ENCODE measurements around the gene NSD2.
"Not testable (repeated sequence)": the region's sequence is repeated elsewhere in the genome, so short reads cannot be mapped to it uniquely, and the experiment has no call there.

The NSD2 gene

GRCh38 chr4:1833307-1834046 lies 37.7 kb upstream of the NSD2 start:
- ChIA-PET CTCF (no interaction called here), POLR2A (no interaction called here)
- TF ChIP-seq SP1 (IDR thresholded peaks at IDR 0.05): no peak
- TF ChIP-seq LEF1 (IDR thresholded peaks at IDR 0.05; ENCODE audit: borderline replicate concordance): no peak
- no peak for TF ChIP-seq HDGF (IDR thresholded peaks at IDR 0.05; ENCODE audit: borderline replicate concordance)
- no peak for TF ChIP-seq TARDBP (IDR thresholded peaks at IDR 0.05)
- no peak for TF ChIP-seq L3MBTL2 (conservative IDR thresholded peaks at IDR 0.05)
- TF ChIP-seq FOXA1 (IDR thresholded peaks at IDR 0.05): no peak
- no peak for TF ChIP-seq CTBP1 (IDR thresholded peaks at IDR 0.05; ENCODE audit: borderline replicate concordance)
- no peak for TF ChIP-seq ZNF384 (IDR thresholded peaks at IDR 0.05)
- no peak for TF ChIP-seq NFRKB (IDR thresholded peaks at IDR 0.05)
- TF ChIP-seq BHLHE40 (IDR thresholded peaks at IDR 0.05; ENCODE audit: borderline replicate concordance): no peak
- TF ChIP-seq, protein P1, sequence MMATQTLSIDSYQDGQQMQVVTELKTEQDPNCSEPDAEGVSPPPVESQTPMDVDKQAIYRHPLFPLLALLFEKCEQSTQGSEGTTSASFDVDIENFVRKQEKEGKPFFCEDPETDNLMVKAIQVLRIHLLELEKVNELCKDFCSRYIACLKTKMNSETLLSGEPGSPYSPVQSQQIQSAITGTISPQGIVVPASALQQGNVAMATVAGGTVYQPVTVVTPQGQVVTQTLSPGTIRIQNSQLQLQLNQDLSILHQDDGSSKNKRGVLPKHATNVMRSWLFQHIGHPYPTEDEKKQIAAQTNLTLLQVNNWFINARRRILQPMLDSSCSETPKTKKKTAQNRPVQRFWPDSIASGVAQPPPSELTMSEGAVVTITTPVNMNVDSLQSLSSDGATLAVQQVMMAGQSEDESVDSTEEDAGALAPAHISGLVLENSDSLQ (IDR thresholded peaks at IDR 0.05): no peak
- no peak for TF ChIP-seq ELF4 (IDR thresholded peaks at IDR 0.05)
- TF ChIP-seq ARNT (IDR thresholded peaks at IDR 0.05): no peak
- no peak for TF ChIP-seq SUZ12 (IDR thresholded peaks at IDR 0.05)
- TF ChIP-seq FOXM1 (IDR thresholded peaks at IDR 0.05; ENCODE audit: borderline replicate concordance): no peak
- TF ChIP-seq FOXK2 (IDR thresholded peaks at IDR 0.05): no peak
- no peak for DNase-seq (ENCODE audit: extremely low spot score)

DNA sequence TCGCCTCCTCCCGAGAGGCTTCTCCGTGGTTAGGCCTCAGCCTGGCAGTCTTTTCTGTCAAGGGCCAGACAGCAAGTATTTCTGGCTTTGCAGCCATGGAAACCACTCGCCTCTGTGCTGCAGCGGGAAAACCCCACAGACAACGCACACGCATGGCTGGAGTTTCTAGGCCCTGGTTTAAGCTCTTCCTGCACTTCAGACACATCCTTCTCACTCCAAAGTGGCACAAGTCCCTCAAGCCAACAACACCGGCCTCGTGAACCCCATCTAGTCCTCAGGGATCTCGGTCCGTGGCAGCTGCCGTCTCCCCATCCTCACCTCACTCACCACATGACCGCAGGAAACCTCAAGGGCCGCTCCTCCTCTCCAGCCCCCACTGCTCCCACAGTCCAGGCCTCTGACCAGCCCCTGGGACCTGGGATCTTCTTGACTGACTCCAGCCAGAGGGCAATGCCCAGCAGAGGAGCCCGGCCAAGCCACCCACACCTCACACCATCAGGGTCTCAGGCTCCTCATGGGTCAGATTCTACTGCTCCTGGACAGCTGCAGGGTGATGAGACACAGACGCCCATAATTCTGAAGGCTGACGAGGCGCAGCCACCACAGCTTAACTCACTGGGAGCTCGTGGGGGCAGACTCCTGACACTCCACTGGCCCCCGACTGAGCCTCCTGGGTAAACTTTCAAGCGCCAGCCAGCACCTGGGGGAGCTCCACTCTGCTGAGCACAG lies 37.0 kb upstream of the NSD2 start:
- no peak for TF ChIP-seq ELF4 (IDR thresholded peaks at IDR 0.05)
- TF ChIP-seq BHLHE40 (IDR thresholded peaks at IDR 0.05; ENCODE audit: borderline replicate concordance): no peak
- no peak for TF ChIP-seq NFRKB (IDR thresholded peaks at IDR 0.05)
- TF ChIP-seq, protein P1 (IDR thresholded peaks at IDR 0.05): no peak
- no peak for TF ChIP-seq CTBP1 (IDR thresholded peaks at IDR 0.05; ENCODE audit: borderline replicate concordance)
- TF ChIP-seq SUZ12 (IDR thresholded peaks at IDR 0.05): no peak
- no peak for TF ChIP-seq ARNT (IDR thresholded peaks at IDR 0.05)
- TF ChIP-seq HDGF (IDR thresholded peaks at IDR 0.05; ENCODE audit: borderline replicate concordance): no peak
- no peak for TF ChIP-seq FOXK2 (IDR thresholded peaks at IDR 0.05)
- no peak for TF ChIP-seq L3MBTL2 (conservative IDR thresholded peaks at IDR 0.05)
- no peak for TF ChIP-seq FOXM1 (IDR thresholded peaks at IDR 0.05; ENCODE audit: borderline replicate concordance)
- TF ChIP-seq TARDBP (IDR thresholded peaks at IDR 0.05): no peak
- no peak for TF ChIP-seq ZNF384 (IDR thresholded peaks at IDR 0.05)
- no peak for TF ChIP-seq LEF1 (IDR thresholded peaks at IDR 0.05; ENCODE audit: borderline replicate concordance)
- TF ChIP-seq SP1 (IDR thresholded peaks at IDR 0.05): no peak
- TF ChIP-seq FOXA1 (IDR thresholded peaks at IDR 0.05): no peak
- CTCF ChIA-PET: interaction anchor here (0.6 kb wide), 1 partner anchor 21 kb away, joined by 4 read pairs; no protein-coding TSS in a partner anchor
- POLR2A ChIA-PET: no interaction called here
- DNase-seq (ENCODE audit: extremely low spot score): no peak

DNA sequence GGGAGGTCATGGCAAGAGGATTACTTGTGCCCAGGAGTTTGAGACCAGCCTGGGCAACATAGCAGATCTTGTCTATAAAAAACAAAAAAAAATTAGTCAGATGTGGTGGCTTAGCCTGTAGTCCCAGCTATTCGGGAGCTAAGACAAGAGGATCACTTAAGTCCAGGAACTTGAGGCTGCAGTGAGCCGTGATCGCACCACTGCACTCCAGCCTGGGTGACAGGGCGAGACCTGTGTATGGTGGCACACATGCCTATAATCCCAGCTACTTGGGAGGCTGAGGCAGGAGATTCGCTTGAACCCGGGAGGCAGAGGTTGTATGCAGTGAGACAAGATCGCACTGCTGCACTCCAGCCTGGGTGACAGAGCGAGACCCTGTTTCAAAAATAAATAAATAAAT lies 35.4 kb upstream of the NSD2 start:
- POLR2A ChIA-PET; DNase-seq (ENCODE audit: extremely low spot score); CTCF ChIA-PET: not testable (repeated sequence)

DNA sequence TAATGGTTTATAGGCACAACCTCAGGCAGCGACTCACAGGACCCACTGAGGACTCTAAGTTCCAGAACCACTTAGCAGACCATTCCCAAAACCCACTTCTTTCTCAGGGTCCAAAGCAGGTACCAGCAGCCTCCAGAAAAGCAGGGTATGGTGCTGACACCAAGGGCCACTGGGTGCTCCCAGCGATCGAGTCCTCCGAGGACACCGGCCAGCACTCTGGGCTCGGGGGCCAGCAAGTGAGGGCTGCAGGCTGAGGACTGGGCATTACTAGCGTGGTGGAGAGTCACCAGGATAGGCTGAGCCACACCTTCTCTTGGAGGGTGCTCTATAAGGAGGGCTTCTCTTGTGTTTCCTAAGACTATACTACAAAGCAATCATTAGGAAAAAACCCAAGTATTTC lies 34.5 kb upstream of the NSD2 start:
- CTCF ChIA-PET: no interaction called here
- DNase-seq (ENCODE audit: extremely low spot score): no peak
- TF ChIP-seq ARNT (IDR thresholded peaks at IDR 0.05) (no peak), SP1 (IDR thresholded peaks at IDR 0.05) (no peak), FOXM1 (IDR thresholded peaks at IDR 0.05; ENCODE audit: borderline replicate concordance) (no peak), TARDBP (IDR thresholded peaks at IDR 0.05) (no peak), ZNF384 (IDR thresholded peaks at IDR 0.05) (no peak), LEF1 (IDR thresholded peaks at IDR 0.05; ENCODE audit: borderline replicate concordance) (no peak), NFRKB (IDR thresholded peaks at IDR 0.05) (no peak), FOXA1 (IDR thresholded peaks at IDR 0.05) (no peak), SUZ12 (IDR thresholded peaks at IDR 0.05) (no peak), ELF4 (IDR thresholded peaks at IDR 0.05) (no peak), L3MBTL2 (conservative IDR thresholded peaks at IDR 0.05) (no peak)
- TF ChIP-seq, protein P1 (IDR thresholded peaks at IDR 0.05): no peak
- POLR2A ChIA-PET: no interaction called here

DNA sequence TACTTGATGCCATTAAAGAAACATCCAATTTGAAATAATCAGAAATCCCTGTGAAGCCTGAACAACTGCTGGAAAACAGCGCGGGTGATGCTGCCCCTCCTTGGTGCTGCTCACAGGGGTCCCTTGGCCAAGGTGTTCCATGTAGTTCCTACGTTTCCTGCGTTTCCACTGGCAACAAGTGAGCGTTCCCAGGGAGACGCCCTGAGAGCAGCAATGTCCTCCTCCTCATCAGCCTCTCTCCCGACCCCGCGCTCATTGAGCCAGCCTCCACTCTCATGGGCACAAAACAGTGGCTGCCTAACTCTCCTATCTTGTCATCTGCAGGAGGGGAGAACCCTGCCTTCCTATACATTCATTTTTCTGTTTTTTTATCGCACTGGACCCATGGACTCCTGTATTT lies 34.1 kb upstream of the NSD2 start:
- ChIA-PET POLR2A (interaction anchor here (0.6 kb wide), 1 partner anchor 18 kb away, joined by 4 read pairs; no protein-coding TSS in a partner anchor), CTCF (no interaction called here)
- no peak for DNase-seq (ENCODE audit: extremely low spot score)
- TF ChIP-seq TARDBP (IDR thresholded peaks at IDR 0.05): no peak
- no peak for TF ChIP-seq CTBP1 (IDR thresholded peaks at IDR 0.05; ENCODE audit: borderline replicate concordance)
- TF ChIP-seq ZNF384 (IDR thresholded peaks at IDR 0.05): no peak
- TF ChIP-seq SP1 (IDR thresholded peaks at IDR 0.05): no peak
- TF ChIP-seq FOXK2 (IDR thresholded peaks at IDR 0.05): no peak
- TF ChIP-seq NFRKB (IDR thresholded peaks at IDR 0.05): no peak
- TF ChIP-seq BHLHE40 (IDR thresholded peaks at IDR 0.05; ENCODE audit: borderline replicate concordance): no peak
- TF ChIP-seq FOXM1 (IDR thresholded peaks at IDR 0.05; ENCODE audit: borderline replicate concordance): no peak
- TF ChIP-seq HDGF (IDR thresholded peaks at IDR 0.05; ENCODE audit: borderline replicate concordance): no peak
- no peak for TF ChIP-seq FOXA1 (IDR thresholded peaks at IDR 0.05)
- TF ChIP-seq L3MBTL2 (conservative IDR thresholded peaks at IDR 0.05): no peak
- no peak for TF ChIP-seq LEF1 (IDR thresholded peaks at IDR 0.05; ENCODE audit: borderline replicate concordance)
- no peak for TF ChIP-seq SUZ12 (IDR thresholded peaks at IDR 0.05)
- TF ChIP-seq, protein P1 (IDR thresholded peaks at IDR 0.05): no peak
- TF ChIP-seq ELF4 (IDR thresholded peaks at IDR 0.05): no peak
- TF ChIP-seq ARNT (IDR thresholded peaks at IDR 0.05): no peak
